Left renal cortex interstitium (tissue), 4 donors: ENCODE measurements around the gene PTRH1. TPM values are rescaled to one million over a fixed set of nuclear protein-coding genes. Genes with fewer than 3 reads are reported as not detected.
"Not testable (repeated sequence)": the region's sequence is repeated elsewhere in the genome, so short reads cannot be mapped to it uniquely, and the experiment has no call there.

Source experiments
- DNase-seq, 4 donors: peaks; one replicate each; pipeline ENCODE4 v3.0.0-alpha.2; 2013; ENCODE audit warnings: low read depth in 4 of 4, low spot score in 2 of 4, missing footprints in 1 of 4
- polyA plus RNA-seq, 4 donors: library from polyadenylated mRNA; unstranded; fragments of 120-200 nt; gene quantifications; one replicate each; pipeline ENCODE4 v1.2.1, GENCODE V29; 2013; ENCODE audit not compliant: insufficient read length in 4 of 4

PTRH1 gene
- polyA plus RNA-seq = 10 to 100 TPM in 3 of 4 donors, 1 to 10 TPM in 1; 7.4 to 21.6 (median 14.2) TPM

- DNase-seq = peak; percentile 87 to 95 (median 92)
These were observed at the start of gene PTRH1, which contains the start of gene TTC16 for GRCh38 chr9:127715470-127716337. PTRH1 (minus strand) TSS chr9:127715663; CDS start chr9:127715639, 24 bp downstream. TTC16 (plus strand) TSS chr9:127716079; CDS start chr9:127716146, 67 bp downstream.

GRCh38 chr9:127763918-127764384 is 48.5 kb upstream of the PTRH1 start:
- no peak for DNase-seq

GRCh38 chr9:127762111-127762676 is 46.7 kb upstream of the PTRH1 start:
- no peak for DNase-seq

GRCh38 chr9:127761491-127761956 is 46.1 kb upstream of the PTRH1 start:
- DNase-seq = no peak

- DNase-seq = no peak
These were observed 45.6 kb upstream of the PTRH1 start for GRCh38 chr9:127761061-127761460.

- DNase-seq = no peak
These were observed 43.4 kb upstream of the PTRH1 start for GRCh38 chr9:127758843-127759242.

GRCh38 chr9:127756776-127757175 is 41.3 kb upstream of the PTRH1 start:
- not testable (repeated sequence) for DNase-seq

- no peak for DNase-seq
These were observed 40.8 kb upstream of the PTRH1 start for GRCh38 chr9:127756233-127756632.

- no peak for DNase-seq
These were observed 39.9 kb upstream of the PTRH1 start for GRCh38 chr9:127755061-127756060.

- no peak for DNase-seq
These were observed 38.9 kb upstream of the PTRH1 start for GRCh38 chr9:127754099-127755060.

GRCh38 chr9:127753622-127754021 is 38.2 kb upstream of the PTRH1 start:
- DNase-seq = no peak

- no peak for DNase-seq
These were observed 37.7 kb upstream of the PTRH1 start for GRCh38 chr9:127753148-127753547.

GRCh38 chr9:127751269-127752054 is 36.0 kb upstream of the PTRH1 start:
- no peak for DNase-seq

GRCh38 chr9:127749090-127749787 is 33.8 kb upstream of the PTRH1 start:
- DNase-seq = no peak

GRCh38 chr9:127746959-127747569 is 31.6 kb upstream of the PTRH1 start:
- DNase-seq = no peak

- no peak for DNase-seq
These were observed 29.1 kb upstream of the PTRH1 start for GRCh38 chr9:127744398-127745110.
